ENCODE results near the gene MST1. TPM values are rescaled to one million over a fixed set of nuclear protein-coding genes. Genes with fewer than 3 reads are reported as not detected.

The MST1 gene
- total and polyA plus RNA-seq, 9 of the 15 experiments (the other 6 are each of a cell fraction or from before 2014, with no cell fraction given) = 0.08 to 1.8 (median 0.40) TPM

GRCh38 chr3:49673121-49673714 lies 16.1 kb downstream of the MST1 start (continued):
- TF ChIP-seq, protein P1, sequence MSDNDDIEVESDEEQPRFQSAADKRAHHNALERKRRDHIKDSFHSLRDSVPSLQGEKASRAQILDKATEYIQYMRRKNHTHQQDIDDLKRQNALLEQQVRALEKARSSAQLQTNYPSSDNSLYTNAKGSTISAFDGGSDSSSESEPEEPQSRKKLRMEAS (CRISPR knock-in tag; IDR thresholded peaks at IDR 0.05) = peak; percentile 64; the same call in 1 of the 2 replicates
- TF ChIP-seq CCAR2 (IDR thresholded peaks at IDR 0.05; ENCODE audit: low read depth, low read length) (no peak), BCLAF1 (IDR thresholded peaks at IDR 0.05; ENCODE audit: borderline replicate concordance in 1 of 2, control insufficient read depth in 1 of 2, low read depth in 2 of 2, low read length in 1 of 2) (no peak), VEZF1 (CRISPR knock-in tag; IDR thresholded peaks at IDR 0.05) (no peak), PTBP1 (IDR thresholded peaks at IDR 0.05; ENCODE audit: low read depth, low read length) (no peak), JUN (IDR thresholded peaks at IDR 0.05; ENCODE audit: borderline replicate concordance, low read depth, low read length) (no peak), JUN (CRISPR knock-in tag; IDR thresholded peaks at IDR 0.05; ENCODE audit: borderline replicate concordance) (no peak), GATA2 (CRISPR knock-in tag; IDR thresholded peaks at IDR 0.05) (0 out of 2 replicates have a peak, but pooled peaks have one; percentile 26), GTF2A2 (tag; IDR thresholded peaks at IDR 0.05) (no peak), SREBF2 (CRISPR knock-in tag; IDR thresholded peaks at IDR 0.05) (peak; percentile 43; the same call in 1 of the 2 replicates), ZBTB2 (IDR thresholded peaks at IDR 0.05) (no peak), POLR2A (conservative IDR thresholded peaks at IDR 0.05) (no peak), CGGBP1 (CRISPR knock-in tag; IDR thresholded peaks at IDR 0.05) (no peak), NFYB (IDR thresholded peaks at IDR 0.05; ENCODE audit: extremely low read depth, insufficient read length) (no peak), MCM2 (IDR thresholded peaks at IDR 0.05; ENCODE audit: low read depth) (no peak), BACH1 (tag; IDR thresholded peaks at IDR 0.05) (no peak), CHD1 (IDR thresholded peaks at IDR 0.05; ENCODE audit: low read length) (peak; percentile 64)
- TF ChIP-seq, protein P2, sequence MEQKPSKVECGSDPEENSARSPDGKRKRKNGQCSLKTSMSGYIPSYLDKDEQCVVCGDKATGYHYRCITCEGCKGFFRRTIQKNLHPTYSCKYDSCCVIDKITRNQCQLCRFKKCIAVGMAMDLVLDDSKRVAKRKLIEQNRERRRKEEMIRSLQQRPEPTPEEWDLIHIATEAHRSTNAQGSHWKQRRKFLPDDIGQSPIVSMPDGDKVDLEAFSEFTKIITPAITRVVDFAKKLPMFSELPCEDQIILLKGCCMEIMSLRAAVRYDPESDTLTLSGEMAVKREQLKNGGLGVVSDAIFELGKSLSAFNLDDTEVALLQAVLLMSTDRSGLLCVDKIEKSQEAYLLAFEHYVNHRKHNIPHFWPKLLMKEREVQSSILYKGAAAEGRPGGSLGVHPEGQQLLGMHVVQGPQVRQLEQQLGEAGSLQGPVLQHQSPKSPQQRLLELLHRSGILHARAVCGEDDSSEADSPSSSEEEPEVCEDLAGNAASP (IDR thresholded peaks at IDR 0.05) = no peak
- TF ChIP-seq, protein P3, sequence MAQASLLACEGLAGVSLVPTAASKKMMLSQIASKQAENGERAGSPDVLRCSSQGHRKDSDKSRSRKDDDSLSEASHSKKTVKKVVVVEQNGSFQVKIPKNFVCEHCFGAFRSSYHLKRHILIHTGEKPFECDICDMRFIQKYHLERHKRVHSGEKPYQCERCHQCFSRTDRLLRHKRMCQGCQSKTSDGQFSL (CRISPR knock-in tag; IDR thresholded peaks at IDR 0.05) = no peak
- TF ChIP-seq, protein P3 (tag; IDR thresholded peaks at IDR 0.05) = no peak
